HCT116 (cell line): ENCODE data around the gene FCHSD2. TPM values are rescaled to one million over a fixed set of nuclear protein-coding genes. Genes with fewer than 3 reads are reported as not detected.

Experiments
- ATAC-seq: fragments of 200-7000 bp; cut with Tn5 transposase; 2 replicates; pipeline ENCODE4 v1.9.1; 2020; ENCODE audit warnings: mild to moderate bottlenecking, moderate library complexity
- BruUV-seq: library from RNA; stranded (reverse); fragments of 400-500 nt; replicated peaks from 2 replicates; lab custom pipeline; 2021; lab: Mats Ljungman, UMichigan
- CTCF ChIA-PET: fragments of 300-600 bp; sonication (Branson Sonifier 250); formaldehyde crosslinking; loops from one replicate; lab custom pipeline; 2021; ENCODE audit warnings: antibody characterized with exemption; lab: Charles Lee
- POLR2A ChIA-PET: fragments of 300-600, 350-600 bp; sonication (Branson Sonifier 250); formaldehyde crosslinking; loops from one replicate; lab custom pipeline; 2021; ENCODE audit warnings: antibody characterized with exemption; lab: Charles Lee
- RAD21 ChIA-PET, 2 experiments: fragments of 300-600 bp; sonication (Branson Sonifier 250); formaldehyde crosslinking; loops; one replicate each; lab custom pipeline; 2023; ENCODE audit warnings: low total read pairs in 2 of 2; ENCODE audit not compliant: uncharacterized antibody in 2 of 2, unreplicated experiment in 2 of 2, low non-redundant PET in 1 of 2; lab: Charles Lee
- DNase-seq: peaks from one replicate; pipeline ENCODE4 v3.0.0-alpha.2; 2010; ENCODE audit warnings: low read depth, low spot score
- H2AFZ ChIP-seq: fragments of 200-600 bp; shearing (Covaris generic), sonication (generic); 2 replicates; pipeline ENCODE4 v1.6.1; 2017; ENCODE audit warnings: low read depth, mixed run types, mixed read lengths, antibody characterized with exemption, low read length; ENCODE audit not compliant: poor library complexity, severe bottlenecking
- H3K27ac ChIP-seq: 2 replicates; pipeline ENCODE4 v1.5.1; 2012; ENCODE audit warnings: low read depth, low read length
- H3K27me3 ChIP-seq: fragments of 200-600 bp; sonication (generic); 2 replicates; pipeline ENCODE4 v1.6.1; 2016; ENCODE audit warnings: mixed run types, low read length, mixed read lengths; ENCODE audit not compliant: insufficient read depth
- H3K36me3 ChIP-seq, 2 experiments: fragments of 200-500 bp in 1 of 2; fragments of 200-600 bp in 1 of 2; sonication (Bioruptor generic) in 1 of 2; sonication (generic) in 1 of 2; 2 replicates each; pipeline versions ENCODE4 v1.5.1 to v1.6.1; 2014 to 2016; ENCODE audit warnings: low read length in 2 of 2, inconsistent platforms in 1 of 2, mixed read lengths in 1 of 2, mixed run types in 1 of 2; ENCODE audit not compliant: insufficient read depth in 2 of 2, control insufficient read depth in 1 of 2
- H3K4me1 ChIP-seq, 2 experiments: fragments of 200-600 bp in 1 of 2; sonication (generic) in 1 of 2; 2 replicates each; pipeline versions ENCODE4 v1.5.1 to v1.6.1; 2012 to 2017; ENCODE audit warnings: low read length in 2 of 2, inconsistent platforms in 1 of 2, mild to moderate bottlenecking in 1 of 2, mixed read lengths in 1 of 2, mixed run types in 1 of 2, moderate library complexity in 1 of 2; ENCODE audit not compliant: insufficient read depth in 2 of 2, control insufficient read depth in 1 of 2
- H3K4me2 ChIP-seq: fragments of 200-600 bp; sonication (generic); 2 replicates; pipeline ENCODE4 v1.6.1; 2017; ENCODE audit warnings: mixed run types, low read length, mixed read lengths
- H3K4me3 ChIP-seq, 2 experiments: fragments of 200-600 bp in 1 of 2; sonication (generic) in 1 of 2; replicated peaks in 1 of 2; 2 replicates each; pipeline ENCODE4 v1.5.1; 2011 to 2016; ENCODE audit warnings: low read length in 2 of 2, control low read depth in 1 of 2, low read depth in 1 of 2, mild to moderate bottlenecking in 1 of 2, mixed read lengths in 1 of 2, mixed run types in 1 of 2
- H3K79me2 ChIP-seq: fragments of 200-600 bp; sonication (generic); 2 replicates; pipeline ENCODE4 v1.6.1; 2017; ENCODE audit warnings: mild to moderate bottlenecking, mixed run types, low read length, moderate library complexity, mixed read lengths; ENCODE audit not compliant: insufficient read depth
- H3K9ac ChIP-seq: fragments of 200-600 bp; sonication (generic); 2 replicates; pipeline ENCODE4 v1.6.1; 2016; ENCODE audit warnings: low read length, mixed read lengths
- H3K9me2 ChIP-seq: fragments of 200-600 bp; sonication (generic), shearing (Covaris generic); 2 replicates; pipeline ENCODE4 v1.6.1; 2017; ENCODE audit warnings: mixed run types, mild to moderate bottlenecking, moderate library complexity; ENCODE audit not compliant: insufficient read depth
- H3K9me3 ChIP-seq, 2 experiments: fragments of 200-500 bp in 1 of 2; fragments of 200-600 bp in 1 of 2; sonication (Bioruptor generic) in 1 of 2; sonication (generic) in 1 of 2; 2 replicates each; pipeline ENCODE4 v1.6.1; 2014 to 2017; ENCODE audit warnings: low read length in 2 of 2, mixed read lengths in 2 of 2, inconsistent platforms in 1 of 2, low read depth in 1 of 2, mild to moderate bottlenecking in 1 of 2, mixed run types in 1 of 2, moderate library complexity in 1 of 2; ENCODE audit not compliant: control insufficient read depth in 1 of 2, insufficient read depth in 1 of 2
- H4K20me1 ChIP-seq: fragments of 200-600 bp; sonication (generic), shearing (Covaris generic); 2 replicates; pipeline ENCODE4 v1.6.1; 2017; ENCODE audit warnings: mixed run types, mild to moderate bottlenecking, moderate library complexity; ENCODE audit not compliant: insufficient read depth
- CEBPB ChIP-seq: IDR thresholded peaks from 2 replicates; pipeline ENCODE4 v1.6.1; 2012; ENCODE audit warnings: low read depth
- EGR1 ChIP-seq: IDR thresholded peaks from 2 replicates; pipeline ENCODE4 v1.6.1; 2012; ENCODE audit warnings: low read depth
- EZH2 ChIP-seq: fragments of 200-600 bp; sonication (generic); IDR thresholded peaks from 2 replicates; pipeline ENCODE4 v1.6.1; 2017; ENCODE audit warnings: antibody characterized with exemption, mixed run types
- EZH2phosphoT487 ChIP-seq: fragments of 200-600 bp; IDR thresholded peaks from 2 replicates; pipeline ENCODE4 v1.6.1; 2018; ENCODE audit warnings: antibody characterized with exemption, borderline replicate concordance
- FOSL1 ChIP-seq: IDR thresholded peaks from 2 replicates; pipeline ENCODE4 v1.6.1; 2012; ENCODE audit warnings: low read depth
- JUND ChIP-seq: IDR thresholded peaks from 2 replicates; pipeline ENCODE4 v1.6.1; 2012
- POLR2AphosphoS5 ChIP-seq: IDR thresholded peaks from 2 replicates; pipeline ENCODE4 v1.6.1; 2011; ENCODE audit warnings: mild to moderate bottlenecking, low read depth, low read length, moderate library complexity
- SIN3A ChIP-seq: IDR thresholded peaks from 2 replicates; pipeline ENCODE4 v1.6.1; 2012; ENCODE audit warnings: low read depth
- TCF7L2 ChIP-seq: IDR thresholded peaks from 2 replicates; pipeline ENCODE4 v1.7.0; 2011; ENCODE audit warnings: borderline replicate concordance, inconsistent platforms; ENCODE audit not compliant: insufficient read depth, insufficient read length; ENCODE audit errors: extremely low read depth
- ZNF274 ChIP-seq: fragments of 200-500 bp; sonication (Bioruptor generic); IDR thresholded peaks from 2 replicates; pipeline ENCODE4 v1.6.1; 2014; ENCODE audit warnings: mild to moderate bottlenecking, low read depth, low read length, inconsistent platforms
- intact Hi-C: fragments of 100-400 bp; cut with micrococcal nuclease; formaldehyde crosslinking; loops from 2 replicates; pipeline ENCODE4 v1.10.0; 2022
- total RNA-seq: library from RNA; stranded (reverse); gene quantifications from one replicate; pipeline ENCODE4 v1.2.1, GENCODE V29; 2021; ENCODE audit not compliant: unreplicated experiment
- TF ChIP-seq, protein P1 (sequence below): IDR thresholded peaks from 2 replicates; pipeline ENCODE4 v1.6.1; 2012
- TF ChIP-seq, protein P2 (sequence below): IDR thresholded peaks from 2 replicates; pipeline ENCODE4 v1.6.1; 2012
- TF ChIP-seq, protein P3 (sequence below): IDR thresholded peaks from 2 replicates; pipeline ENCODE4 v1.6.1; 2011; ENCODE audit warnings: mild to moderate bottlenecking, low read length, moderate library complexity; ENCODE audit not compliant: insufficient replicate concordance; ENCODE audit errors: extremely low read depth
- TF ChIP-seq, protein P4 (sequence below), 3 experiments: fragments of 200-600 bp in 1 of 3; sonication (generic) in 1 of 3; IDR thresholded peaks in 2 of 3; conservative IDR thresholded peaks in 1 of 3; 2 replicates each; pipeline ENCODE4 v1.5.1; 2012 to 2017; ENCODE audit warnings: low read depth in 2 of 3, low read length in 2 of 3, antibody characterized with exemption in 1 of 3, borderline replicate concordance in 1 of 3, control low read depth in 1 of 3, mild to moderate bottlenecking in 1 of 3, mixed read lengths in 1 of 3, mixed run types in 1 of 3, moderate library complexity in 1 of 3; ENCODE audit not compliant: insufficient read depth in 1 of 3

The FCHSD2 gene
- total RNA-seq, 1 experiment from 2014 or later, result 15.0 TPM

DNA sequence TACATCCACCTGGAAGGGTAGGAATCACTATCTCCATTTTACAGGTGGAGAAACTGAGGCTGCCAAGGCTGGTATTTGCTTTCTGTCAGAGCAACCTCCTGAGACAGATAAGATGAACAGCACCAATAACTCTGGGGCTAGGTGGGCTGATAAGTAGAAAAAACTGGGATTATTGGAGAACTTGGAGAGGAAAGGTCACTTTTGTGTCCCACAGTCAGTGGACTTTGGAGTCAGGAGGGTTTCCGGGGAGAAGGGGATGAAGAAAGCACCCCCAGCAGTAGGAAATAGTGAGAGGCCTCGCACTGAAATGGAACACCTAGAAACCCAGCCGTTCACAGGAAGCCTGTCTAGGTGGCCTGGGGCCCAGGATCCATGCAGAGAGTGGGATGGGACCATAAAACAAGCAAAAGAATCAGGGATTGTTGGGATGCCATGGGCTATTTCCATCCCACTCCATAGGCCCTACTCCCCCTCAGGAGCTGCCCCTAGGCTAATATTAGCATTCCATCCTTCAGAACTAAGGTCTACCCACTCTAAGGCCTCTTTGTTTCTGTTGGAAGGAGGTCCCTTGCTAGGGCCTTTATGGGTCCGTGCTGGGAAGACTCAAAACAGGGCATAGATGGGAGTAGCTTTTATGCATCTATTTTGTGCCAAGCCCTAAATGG is 31.0 kb upstream of the FCHSD2 start:
- intact Hi-C loops, result no loop called here
- no peaks in the 10 kb centered on the region for H4K20me1 ChIP-seq
- no peaks in the 10 kb centered on the region for H3K79me2 ChIP-seq
- no peak overlapping the region for H2AFZ ChIP-seq
- no peak overlapping the region for H3K4me3 ChIP-seq
- H3K9ac ChIP-seq, result no peak overlapping the region
- DNase-seq (no peak), ATAC-seq (no peak)
- BruUV-seq, result no TSS peak
- CTCF ChIA-PET, result no interaction called here
- H3K27me3 ChIP-seq, result no peaks in the 10 kb centered on the region
- POLR2A ChIA-PET, result no interaction called here
- H3K27ac ChIP-seq, result no peak overlapping the region
- no peak overlapping the region for H3K4me2 ChIP-seq
- H3K9me2 ChIP-seq, result no peaks in the 10 kb centered on the region
- no peak for TF ChIP-seq POLR2AphosphoS5
- TF ChIP-seq SIN3A, result no peak
- TF ChIP-seq, protein P1, sequence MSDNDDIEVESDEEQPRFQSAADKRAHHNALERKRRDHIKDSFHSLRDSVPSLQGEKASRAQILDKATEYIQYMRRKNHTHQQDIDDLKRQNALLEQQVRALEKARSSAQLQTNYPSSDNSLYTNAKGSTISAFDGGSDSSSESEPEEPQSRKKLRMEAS, result no peak
- TF ChIP-seq, protein P2, sequence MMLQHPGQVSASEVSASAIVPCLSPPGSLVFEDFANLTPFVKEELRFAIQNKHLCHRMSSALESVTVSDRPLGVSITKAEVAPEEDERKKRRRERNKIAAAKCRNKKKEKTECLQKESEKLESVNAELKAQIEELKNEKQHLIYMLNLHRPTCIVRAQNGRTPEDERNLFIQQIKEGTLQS, result no peak
- no peak for TF ChIP-seq EZH2phosphoT487
- no peak for TF ChIP-seq FOSL1
- no peak for TF ChIP-seq EZH2
- peaks cover 0 to 11% of the 10 kb centered on the region in 2 experiments; a peak in 1 of 4 replicates for H3K4me1 ChIP-seq
- no peaks in the 10 kb centered on the region for H3K9me3 ChIP-seq
- RAD21 ChIA-PET, result no interaction called here
- H3K36me3 ChIP-seq, result no peaks in the 10 kb centered on the region

DNA sequence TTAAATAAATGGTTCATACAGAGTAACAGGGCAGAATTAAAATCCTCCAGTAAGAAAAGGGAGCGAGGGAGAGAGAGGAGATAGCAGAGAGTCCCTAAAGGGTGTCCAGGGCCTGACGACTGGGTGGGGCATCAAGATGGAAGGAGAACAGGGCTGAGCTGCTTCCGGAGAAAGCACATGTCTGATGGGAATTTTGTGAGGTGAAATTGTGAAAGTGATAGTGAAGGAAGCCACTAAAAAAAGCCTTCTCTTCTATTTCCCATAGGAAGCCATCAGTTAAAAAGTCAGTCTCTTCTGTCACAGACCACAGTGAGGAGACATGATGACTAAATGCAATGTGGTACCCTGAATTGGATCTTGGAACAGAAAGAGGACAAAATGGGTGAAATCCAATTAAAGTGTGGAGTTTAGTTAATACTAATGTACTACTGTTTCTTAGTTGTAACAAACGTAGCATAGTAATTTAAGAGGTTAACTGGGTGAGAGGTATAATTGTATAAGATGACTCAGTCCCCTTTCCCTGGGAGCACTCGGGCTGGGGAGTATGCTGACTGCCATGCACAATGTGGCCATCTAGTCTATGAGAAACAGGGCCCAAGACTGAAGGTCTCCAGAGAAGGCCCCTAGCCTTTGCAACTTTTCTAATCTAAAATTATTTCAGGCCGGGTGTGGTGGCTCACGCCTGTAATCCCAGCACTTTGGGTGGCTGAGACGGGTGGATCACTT is 29.5 kb upstream of the FCHSD2 start:
- Histone ChIP-seq H3K4me3 (no peak overlapping the region), H3K36me3 (no peaks in the 10 kb centered on the region), H3K4me2 (no peak overlapping the region), H3K27ac (no peak overlapping the region), H3K4me1 (peaks cover 0 to 2% of the 10 kb centered on the region in 2 experiments; a peak in 1 of 4 replicates), H3K27me3 (no peaks in the 10 kb centered on the region), H3K9ac (no peak overlapping the region), H2AFZ (no peak overlapping the region), H3K9me3 (no peaks in the 10 kb centered on the region), H3K9me2 (no peaks in the 10 kb centered on the region), H3K79me2 (no peaks in the 10 kb centered on the region), H4K20me1 (no peaks in the 10 kb centered on the region)
- ChIA-PET POLR2A (no interaction called here), CTCF (no interaction called here), RAD21 (interaction anchor here in 1 of 2 experiments (0.7 kb wide), 1 partner anchor 493 kb away, joined by 3 read pairs; no protein-coding TSS in a partner anchor)
- BruUV-seq, result no TSS peak
- intact Hi-C loops, result no loop called here
- DNase-seq, result no peak
- ATAC-seq, result no peak
- no peak for TF ChIP-seq JUND
- no peak for TF ChIP-seq ZNF274
- TF ChIP-seq EGR1, result no peak
- TF ChIP-seq, protein P3, sequence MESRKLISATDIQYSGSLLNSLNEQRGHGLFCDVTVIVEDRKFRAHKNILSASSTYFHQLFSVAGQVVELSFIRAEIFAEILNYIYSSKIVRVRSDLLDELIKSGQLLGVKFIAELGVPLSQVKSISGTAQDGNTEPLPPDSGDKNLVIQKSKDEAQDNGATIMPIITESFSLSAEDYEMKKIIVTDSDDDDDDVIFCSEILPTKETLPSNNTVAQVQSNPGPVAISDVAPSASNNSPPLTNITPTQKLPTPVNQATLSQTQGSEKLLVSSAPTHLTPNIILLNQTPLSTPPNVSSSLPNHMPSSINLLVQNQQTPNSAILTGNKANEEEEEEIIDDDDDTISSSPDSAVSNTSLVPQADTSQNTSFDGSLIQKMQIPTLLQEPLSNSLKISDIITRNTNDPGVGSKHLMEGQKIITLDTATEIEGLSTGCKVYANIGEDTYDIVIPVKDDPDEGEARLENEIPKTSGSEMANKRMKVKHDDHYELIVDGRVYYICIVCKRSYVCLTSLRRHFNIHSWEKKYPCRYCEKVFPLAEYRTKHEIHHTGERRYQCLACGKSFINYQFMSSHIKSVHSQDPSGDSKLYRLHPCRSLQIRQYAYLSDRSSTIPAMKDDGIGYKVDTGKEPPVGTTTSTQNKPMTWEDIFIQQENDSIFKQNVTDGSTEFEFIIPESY, result no peak
- no peak for TF ChIP-seq CEBPB
- TF ChIP-seq EZH2phosphoT487, result no peak
- TF ChIP-seq, protein P4, sequence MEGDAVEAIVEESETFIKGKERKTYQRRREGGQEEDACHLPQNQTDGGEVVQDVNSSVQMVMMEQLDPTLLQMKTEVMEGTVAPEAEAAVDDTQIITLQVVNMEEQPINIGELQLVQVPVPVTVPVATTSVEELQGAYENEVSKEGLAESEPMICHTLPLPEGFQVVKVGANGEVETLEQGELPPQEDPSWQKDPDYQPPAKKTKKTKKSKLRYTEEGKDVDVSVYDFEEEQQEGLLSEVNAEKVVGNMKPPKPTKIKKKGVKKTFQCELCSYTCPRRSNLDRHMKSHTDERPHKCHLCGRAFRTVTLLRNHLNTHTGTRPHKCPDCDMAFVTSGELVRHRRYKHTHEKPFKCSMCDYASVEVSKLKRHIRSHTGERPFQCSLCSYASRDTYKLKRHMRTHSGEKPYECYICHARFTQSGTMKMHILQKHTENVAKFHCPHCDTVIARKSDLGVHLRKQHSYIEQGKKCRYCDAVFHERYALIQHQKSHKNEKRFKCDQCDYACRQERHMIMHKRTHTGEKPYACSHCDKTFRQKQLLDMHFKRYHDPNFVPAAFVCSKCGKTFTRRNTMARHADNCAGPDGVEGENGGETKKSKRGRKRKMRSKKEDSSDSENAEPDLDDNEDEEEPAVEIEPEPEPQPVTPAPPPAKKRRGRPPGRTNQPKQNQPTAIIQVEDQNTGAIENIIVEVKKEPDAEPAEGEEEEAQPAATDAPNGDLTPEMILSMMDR (IDR thresholded peaks at IDR 0.05 in 2 of 3, conservative IDR thresholded peaks at IDR 0.05 in 1 of 3; ENCODE audit: borderline replicate concordance in 1 of 3, insufficient read depth in 1 of 3, low read depth in 2 of 3, low read length in 2 of 3), result no peak
- TF ChIP-seq TCF7L2, result no peak
